ENCODE measurements around the gene CILP2.

Gene CILP2

DNA sequence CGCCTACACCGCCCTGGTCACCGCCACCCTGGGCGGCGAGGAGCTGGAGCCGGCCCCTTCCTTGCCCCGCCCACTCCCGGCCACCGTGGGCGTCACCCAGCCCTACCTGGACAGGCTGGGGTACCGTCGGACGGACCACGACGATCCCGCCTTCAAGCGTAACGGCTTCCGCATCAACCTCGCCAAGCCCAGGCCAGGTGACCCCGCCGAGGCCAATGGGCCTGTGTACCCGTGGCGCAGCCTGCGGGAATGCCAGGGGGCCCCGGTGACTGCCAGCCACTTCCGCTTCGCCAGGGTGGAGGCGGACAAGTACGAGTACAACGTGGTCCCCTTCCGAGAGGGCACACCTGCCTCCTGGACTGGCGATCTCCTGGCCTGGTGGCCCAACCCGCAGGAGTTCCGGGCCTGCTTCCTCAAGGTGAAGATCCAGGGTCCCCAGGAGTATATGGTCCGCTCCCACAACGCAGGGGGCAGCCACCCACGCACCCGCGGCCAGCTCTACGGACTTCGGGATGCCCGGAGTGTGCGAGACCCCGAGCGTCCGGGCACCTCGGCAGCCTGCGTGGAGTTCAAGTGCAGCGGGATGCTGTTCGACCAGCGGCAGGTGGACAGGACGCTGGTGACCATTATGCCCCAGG, 7.0 kb downstream of the CILP2 start:
- no peak for DNase-seq

DNA sequence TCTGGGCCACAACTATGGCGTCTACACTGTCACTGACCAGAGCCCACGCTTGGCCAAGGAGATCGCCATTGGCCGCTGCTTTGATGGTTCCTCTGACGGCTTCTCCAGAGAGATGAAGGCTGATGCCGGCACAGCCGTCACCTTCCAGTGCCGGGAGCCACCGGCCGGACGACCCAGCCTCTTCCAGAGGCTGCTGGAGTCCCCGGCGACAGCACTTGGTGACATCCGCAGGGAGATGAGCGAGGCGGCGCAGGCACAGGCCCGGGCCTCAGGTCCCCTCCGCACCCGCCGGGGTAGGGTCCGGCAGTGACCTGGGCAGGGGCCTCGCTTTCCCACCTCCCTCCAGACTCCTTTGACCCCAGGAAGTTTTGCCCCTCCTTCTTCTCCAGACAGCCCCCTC, 7.6 kb downstream of the CILP2 start:
- DNase-seq, result no peak

DNA sequence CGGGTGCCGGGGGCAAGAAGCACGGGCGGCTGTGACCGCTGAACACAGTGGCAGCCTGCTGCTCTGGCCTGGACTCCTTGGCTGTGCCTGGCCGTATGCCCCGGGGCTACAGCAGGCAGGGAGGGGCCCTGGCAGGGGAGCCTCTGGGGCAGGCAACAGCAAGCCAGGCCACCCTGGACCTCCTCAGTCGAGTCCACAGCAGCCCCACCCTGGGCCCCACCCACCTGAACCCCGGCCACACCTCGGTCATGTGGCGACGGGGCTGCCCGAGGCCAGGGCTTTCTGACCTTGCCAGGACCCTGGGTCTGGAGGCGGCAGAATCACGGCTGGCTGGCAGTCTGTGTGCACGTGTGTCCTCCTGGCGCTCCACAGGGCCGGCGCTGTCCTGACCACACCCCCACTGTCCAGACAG, 8.7 kb downstream of the CILP2 start:
- no peak for DNase-seq

DNA sequence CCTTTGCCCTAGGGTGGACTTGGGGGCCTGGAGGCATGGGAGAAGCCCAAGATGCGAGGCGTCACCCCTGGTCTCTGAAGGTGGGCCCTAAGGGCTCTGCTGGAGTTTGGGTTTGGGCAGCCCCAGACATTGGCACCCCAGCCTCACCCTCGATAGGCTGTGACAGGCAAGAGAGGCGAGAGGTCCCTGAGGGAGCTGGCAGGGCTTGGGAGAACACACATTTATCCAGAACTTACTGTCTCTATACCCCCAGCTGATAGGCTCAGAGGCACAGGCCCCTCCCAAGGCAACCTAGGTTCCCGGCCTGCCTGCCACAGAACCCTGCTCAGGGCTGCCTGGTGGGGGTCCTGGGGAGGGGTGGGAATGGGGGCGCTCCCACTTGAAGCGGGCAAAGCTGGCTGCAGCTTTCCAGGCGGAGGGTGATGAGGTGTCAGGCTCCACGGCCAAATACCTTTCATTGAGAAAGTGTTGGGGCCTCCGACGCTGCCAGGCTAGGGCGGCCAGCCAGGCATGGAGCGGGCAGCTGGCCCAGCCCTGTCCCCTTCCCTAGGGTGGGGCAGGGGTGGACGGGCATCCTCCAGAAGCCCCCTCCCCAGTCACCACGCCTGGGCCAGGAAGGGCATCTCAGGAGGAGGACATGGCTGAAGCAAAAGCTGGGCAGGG, 9.7 kb downstream of the CILP2 start:
- no peak for DNase-seq

DNA sequence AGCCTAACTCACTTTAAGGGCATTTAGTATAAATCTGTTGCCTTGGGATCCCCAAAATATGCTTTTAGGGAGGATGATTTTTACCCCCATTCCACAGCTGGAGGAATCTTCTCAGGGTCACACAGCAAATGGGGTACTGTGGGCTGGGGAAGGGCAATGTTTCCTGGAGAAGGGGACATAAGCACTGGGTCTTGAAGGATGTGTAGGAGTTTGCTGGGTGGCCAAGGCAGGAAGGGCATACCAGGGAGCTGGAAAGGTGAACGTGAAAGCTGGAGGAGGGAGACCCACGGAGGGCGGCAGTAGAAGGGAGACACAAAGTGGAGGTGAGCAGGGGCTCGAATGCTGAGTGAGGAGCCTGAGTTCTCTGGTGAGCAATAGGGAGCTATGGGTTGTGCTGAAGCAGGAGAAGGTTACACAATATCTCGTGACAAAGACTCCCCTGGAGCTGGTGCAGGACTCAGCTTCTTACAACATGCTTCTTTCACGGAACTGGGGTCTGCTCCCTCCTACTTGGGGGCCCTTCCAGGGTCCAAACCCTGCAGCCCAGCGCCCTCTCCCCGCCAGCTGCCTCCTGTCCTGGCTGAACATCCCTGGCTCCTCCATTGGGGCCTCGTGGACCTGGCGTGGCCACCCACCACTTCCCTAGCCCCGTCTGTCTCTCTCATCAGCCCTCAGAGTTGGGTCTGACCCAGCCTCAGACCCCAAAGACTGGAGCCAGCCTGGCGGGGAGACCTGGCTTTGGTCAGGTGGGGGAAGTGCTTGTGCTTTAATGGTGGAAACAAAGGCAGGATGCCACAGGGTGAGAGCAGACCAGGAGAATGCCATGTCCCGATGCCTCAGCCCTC, 11.1 kb downstream of the CILP2 start:
- DNase-seq, result no peak

DNA sequence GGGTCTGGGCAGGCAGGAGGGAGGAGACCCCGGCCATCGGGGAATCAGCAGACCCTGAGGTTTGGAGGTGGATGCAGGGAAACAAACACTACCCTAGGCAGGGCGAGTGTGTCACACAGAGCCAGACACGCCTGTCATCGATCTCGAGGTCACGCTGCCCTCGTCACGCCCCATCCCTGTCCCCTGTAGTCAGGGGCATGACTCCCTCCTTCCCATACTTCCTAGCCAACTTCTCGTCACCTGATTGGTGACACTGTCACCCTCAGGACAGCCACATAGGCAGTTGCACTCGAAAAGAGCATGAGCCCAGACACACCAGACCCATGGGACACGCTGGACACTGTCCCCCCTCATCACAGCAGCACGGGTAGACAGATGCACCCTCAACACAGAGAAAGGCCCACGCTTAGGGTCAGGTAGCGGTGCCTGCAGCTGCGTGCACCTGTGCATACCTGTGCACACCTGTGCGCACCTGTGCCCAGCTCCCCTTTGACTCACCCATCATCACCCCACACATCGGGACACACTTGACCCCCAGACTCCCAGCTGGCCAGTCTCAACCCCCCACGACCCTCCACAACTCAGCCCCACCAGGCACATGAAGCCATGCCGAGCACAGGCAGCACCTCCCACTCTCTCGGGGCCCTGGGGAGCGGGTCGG, 11.9 kb downstream of the CILP2 start:
- DNase-seq, result no peak

DNA sequence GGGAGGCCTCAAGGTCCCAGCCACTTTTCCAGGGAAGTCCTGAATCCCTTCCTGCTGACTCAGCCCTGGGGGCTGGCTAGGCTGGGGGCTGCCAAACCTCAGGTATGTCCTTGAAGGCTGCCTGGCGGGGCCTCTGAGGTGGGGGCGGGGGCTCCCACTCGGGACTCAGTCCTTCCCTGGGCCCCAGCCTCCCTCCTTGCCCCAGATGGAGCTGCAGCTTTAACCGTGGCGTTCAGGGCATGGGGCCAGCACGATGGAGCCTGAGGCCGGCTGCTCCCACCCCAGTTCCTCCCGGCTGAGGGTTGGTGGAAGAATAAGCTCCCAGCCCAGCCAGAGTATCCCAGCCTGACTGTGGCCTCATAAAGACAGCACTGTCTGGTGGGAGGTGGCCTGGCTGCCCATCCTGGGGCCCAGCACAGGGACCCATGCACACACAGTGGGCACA, 12.4 kb downstream of the CILP2 start:
- DNase-seq, result no peak

DNA sequence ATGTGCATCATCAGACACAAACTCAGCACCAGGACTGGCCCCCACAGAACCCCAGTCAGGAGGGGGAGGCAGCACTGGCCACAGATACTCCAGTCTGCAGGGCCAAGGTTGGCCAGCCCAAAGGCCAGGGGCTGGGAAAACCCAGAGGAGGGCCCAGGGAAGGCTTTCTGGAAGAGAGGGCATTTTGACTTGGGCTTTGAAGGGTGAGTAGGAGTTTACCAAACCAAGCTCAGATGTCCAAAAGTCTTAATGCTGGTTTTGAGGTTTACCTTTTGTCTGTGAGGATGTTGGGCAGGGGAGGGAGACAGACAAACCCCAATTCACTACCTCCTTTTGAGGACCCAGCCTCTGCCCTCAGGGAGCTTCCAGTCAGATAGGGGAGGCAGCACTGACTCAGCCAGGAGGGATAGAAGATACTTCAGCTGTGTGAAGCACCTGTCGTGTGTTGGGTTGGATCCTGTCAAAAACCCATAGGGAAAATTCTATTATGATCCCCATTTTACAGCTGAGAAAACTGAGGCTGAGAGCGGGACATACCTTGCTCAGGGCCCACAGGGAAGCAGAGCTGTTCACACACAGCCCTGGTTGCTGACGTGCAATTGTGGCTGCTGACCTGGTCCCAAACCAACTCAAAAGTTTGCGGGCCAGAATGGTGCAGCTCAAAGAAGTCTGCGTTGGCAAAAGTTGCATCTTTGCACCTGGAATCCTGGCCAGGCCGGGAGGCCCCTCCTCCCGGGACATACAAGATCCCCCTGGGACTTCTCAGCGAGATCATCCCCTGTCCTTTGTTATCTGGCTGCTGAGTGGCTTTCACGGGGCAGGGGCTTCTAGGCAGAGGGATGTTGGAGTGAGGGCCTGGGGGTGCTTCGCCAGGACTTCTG, 13.1 kb downstream of the CILP2 start:
- no peak for DNase-seq

DNA sequence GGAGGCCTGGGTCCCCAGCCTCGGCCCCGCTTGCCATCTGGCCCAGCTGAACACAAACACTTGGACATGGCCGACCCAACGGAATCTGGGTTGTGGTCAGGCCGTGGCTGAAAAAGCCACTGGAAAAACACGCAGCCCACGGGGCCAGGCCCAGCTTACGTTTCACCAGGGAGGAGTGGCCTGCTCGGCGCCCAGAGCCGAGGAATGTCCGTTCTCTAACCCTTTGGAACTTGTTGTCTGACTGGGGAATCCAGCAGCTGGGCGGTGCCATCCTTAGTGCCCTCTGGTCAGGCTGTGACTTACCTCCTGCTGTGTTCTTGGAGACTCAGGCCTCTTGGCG, 13.8 kb downstream of the CILP2 start:
- DNase-seq, result no peak

DNA sequence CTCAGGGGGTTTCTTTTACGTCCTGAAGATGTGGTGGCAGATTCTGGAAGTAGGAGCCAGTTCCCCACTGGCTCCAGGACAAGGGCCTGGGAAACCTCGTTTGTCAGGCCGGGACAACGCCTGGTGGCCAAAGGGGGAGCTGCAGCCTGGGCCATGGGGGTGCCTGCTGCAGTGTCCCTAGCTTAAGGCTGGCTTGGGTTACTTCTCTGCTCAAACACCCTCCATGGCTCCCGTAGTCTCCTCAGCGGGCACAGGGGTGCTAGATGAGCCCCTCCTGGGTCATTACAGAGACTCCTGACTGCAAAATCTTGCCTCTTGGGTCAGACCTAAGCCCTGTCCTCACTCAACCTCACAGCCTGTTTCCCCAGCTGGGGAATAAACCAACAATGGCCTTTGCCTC, 14.7 kb downstream of the CILP2 start:
- DNase-seq, result peak in 1 of 2 donors; percentile 16

DNA sequence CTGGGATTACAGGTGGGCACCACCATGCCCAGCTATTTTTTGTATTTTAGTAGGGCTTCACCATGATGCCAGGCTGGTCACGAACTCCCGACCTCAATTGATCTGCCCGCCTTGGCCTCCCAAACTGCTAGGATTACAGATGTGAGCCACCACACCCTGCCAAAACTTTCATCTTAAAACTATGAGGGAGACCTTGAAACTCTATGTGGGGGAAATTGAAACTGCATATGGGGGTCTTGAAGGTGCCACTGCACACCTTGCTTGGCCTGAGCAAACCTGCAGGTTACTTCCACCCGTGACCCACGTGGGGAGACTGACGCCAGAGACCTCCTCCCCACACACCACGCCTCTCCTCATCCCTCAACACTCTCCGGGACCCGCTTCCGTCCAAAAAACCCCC, 15.6 kb downstream of the CILP2 start:
- no peak for DNase-seq

DNA sequence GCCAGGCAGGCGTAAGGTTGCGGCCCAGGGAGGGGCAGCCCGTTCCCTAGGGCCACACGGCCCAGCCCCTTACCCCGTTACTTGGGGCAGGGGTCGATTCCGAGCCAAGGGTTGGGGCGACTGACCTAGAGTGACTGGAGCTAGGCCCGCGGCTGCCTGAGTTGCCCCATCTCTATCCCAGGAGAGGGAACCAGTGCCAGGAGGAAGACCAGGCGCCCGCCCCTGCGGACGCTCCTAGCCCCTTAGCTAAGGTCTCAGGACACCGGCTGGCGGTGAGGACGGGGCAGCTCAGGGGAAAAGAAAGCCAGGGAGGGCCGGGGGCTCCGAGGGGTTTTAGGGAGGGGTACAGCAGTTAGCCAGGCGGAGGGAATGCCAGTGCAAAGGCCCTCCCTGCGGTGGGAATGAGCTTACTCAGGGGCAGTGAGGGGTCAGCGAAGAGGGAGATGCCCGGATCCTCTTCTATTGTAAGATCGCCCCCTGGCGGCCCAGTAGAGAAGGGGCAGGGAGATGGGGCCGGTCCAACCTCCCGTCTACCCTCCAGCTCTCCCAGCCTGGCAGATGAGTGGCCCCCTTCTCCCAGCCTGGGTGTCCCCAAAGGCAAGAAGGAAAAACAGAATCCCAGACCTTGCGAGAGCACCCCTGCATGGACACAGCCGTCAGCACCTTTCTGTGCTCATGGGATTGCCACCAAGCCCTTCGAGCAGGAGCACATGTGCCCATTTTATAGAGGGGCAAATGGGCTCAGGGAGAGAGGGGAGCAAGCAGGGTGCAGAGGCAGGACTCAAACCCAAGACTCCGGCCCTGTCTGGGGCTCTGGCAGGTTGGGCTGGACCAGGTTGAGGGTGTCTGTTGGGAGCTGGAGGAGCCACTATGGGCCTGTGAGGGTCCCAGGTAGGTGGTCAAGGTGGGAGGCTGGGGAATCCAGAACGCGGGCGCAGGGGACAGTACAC, 16.3 kb downstream of the CILP2 start:
- peak; percentile 50 to 51 for DNase-seq

DNA sequence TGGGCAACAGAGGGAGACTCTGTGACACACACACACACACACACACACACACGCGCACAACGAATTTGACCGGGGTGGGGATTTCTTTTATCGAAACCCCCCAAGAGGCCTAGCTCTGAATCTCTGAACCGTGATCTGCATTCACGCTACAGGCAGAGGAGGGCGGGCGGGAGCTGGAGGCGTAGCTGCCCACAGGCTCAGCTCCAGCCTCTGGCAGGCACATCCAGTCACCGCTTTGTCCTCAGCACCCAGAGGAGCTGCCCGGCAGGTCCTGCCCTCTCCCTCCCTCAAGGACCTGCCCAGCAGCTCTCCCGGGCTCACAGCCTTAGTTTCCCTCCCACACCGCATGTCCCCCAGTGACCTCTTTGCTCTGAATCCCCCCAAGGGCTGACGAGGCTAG, 20.0 kb downstream of the CILP2 start:
- DNase-seq, result no peak

DNA sequence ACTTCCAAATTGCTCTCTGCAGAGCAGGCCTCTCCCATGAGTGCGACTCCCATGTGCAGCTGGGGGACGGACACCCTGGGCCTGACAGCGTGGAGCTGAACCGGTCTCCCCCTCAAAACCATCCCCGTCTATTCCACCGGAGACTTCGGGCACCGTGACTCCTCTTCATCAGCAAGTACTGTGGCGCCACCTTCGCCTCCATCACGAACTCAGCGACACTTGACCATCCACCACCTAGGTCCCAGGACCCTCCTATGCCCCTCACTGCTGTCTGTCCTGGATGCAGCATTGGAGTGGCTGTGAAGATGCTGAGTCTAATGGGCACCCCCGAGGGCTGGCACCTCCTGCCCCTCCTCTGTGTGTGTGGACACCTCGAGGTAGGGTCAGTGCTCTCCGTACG, 20.6 kb downstream of the CILP2 start:
- no peak for DNase-seq

DNA sequence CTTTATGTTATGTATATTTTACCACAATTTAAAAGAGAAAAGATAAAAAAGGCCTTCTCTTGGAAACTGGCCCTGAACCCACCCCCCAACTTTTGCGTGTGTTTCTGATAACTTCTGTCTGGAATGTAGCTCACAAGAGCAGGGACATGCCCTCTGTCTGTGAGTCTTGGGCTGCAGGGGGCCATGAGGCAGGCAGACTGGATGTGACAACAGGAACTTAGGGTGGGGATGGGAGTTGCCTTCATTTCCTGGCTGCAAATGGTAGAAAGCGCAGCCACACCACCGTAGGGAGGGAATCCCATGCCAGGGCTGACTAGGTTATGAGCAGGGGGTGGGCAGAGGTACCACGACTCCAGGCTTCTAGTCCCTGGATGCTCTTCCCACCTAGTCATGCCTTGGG, 21.9 kb downstream of the CILP2 start:
- no peak for DNase-seq

DNA sequence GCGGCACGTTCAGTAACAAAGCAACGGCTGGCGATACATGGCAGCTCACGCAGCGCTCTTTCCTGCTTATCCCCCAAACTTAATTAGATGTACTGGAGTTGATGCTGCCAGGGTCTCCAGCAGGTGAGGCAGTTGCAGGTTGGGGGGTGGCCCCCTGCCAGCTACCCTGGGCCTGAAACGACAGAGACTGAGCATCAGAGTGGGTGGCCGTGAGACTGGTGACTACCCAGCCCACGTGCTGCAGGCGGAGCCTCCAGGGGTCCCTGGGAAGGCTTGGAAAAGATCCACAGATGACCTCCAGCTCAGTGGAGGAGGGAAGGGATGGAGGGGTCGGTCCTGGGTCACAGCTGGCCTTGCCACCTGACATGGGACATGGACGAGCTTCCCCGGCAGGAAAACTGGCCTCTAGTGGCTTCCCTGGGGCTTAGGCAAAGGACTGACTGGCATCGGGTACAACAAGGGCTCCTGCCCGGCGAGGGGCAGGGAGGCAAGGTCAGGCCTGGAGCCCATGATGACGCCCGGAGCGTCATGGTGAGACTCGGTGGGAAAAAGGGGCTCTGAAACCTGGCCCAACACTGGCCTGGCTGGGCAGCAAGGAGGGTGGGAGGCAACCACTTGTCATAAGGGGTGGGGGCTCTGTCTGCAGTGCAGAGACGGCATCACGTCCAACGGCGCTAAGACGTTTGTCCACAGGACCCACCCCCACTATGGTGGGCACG, 24.0 kb downstream of the CILP2 start:
- DNase-seq, result no peak

DNA sequence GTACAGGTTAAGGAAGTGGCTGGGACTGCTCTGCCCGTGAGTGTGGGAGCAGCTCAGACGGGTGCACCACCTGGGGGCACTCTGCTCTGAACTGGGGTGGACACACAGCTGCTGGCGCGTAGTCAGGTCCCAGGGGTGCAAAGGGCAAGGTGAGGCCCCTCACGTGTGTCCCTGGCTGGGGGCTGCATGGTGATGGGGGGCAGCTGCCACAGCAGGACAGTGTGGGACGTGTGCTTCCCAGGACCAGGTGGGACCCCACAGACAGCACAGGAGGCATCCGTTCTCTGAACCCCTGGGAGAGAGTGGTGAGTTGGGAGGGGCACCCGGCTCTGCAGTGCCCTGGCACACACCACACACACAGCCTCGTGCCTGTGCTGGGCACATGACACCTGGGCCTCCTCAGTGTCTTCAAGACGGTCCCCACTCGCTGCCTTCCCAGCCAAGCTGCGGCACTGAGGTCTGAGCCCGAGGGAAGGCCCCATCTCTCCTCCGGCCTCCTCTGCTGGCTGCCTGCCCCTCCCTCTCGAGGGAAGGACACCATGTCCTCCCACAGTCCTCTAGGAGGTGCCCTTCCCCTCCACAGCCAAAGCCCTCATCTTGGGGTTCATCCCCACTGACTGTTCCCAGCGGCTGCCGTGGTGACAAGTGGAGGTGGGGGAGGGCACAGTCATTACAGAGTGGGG, 24.7 kb downstream of the CILP2 start:
- peak; percentile 51 to 60 for DNase-seq

DNA sequence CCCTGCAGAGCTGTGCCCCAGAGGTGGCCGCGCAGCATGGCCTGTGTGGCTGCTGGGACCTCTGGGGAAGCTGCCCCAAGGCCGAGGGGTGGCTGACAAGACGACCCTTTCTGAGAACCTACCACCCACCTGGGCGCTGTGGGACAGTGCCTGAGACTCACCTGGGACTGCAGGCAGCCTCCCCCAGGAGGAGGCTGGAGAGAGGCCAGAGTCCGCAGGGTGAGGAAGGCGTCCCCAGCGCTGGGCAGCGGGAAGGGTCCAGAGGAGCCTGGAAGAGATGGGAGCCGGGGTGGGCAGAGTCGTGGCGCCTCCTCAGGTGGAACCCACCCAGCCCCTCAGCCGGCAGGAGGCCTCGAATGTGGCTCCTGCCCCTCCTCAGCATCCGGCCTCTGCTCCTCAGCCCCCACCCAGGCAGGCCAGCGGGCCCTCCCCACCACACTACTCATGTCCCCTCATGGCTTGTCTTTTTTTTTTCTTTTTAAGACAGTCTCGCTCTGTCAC, 25.3 kb downstream of the CILP2 start:
- DNase-seq, result no peak

DNA sequence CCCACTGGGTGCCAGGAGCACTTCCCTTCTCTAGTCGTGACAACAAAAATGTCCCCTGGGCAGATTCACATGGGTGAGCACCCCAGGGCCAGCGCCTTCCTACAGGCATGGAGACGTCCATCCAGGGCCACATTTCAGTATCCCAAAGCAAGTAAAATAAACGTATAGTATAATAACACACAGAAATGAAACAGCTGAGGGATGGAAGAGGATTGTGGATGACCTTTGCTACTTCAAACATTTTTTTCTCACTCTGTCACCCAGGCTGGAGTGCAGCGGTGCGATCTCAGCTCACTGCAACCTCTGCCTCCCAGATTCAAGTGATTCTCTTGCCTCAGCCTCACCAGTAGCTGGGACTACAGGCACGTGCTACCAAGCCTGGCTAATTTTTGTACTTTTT, 28.2 kb downstream of the CILP2 start:
- no peak for DNase-seq

DNA sequence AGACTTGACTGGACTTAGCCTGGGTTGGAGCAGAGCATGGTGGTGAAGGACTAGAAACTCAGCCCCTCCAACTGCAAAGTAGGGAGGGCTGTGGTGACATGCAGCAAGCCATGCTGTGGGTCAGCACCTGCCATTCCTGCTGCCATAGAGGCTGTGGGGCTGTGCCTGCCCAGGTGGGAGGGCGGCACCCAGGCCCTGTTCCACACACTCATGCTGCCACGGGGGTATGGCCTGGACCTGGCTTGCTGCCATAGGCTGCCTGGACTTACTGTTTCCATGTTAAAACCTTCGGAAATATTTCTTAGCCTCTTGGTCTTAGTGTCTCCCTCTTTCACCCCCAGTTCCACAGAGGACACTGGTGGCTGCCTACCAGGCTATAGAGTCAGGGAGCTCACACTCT, 29.3 kb downstream of the CILP2 start:
- DNase-seq, result no peak
